ENCODE measurements around the gene GLRA2.

The GLRA2 gene

GRCh38 chrX:14529290-14529989 lies at the start of gene GLRA2:
TSS of gene GLRA2 (plus strand) at chrX:14529536. CDS start at chrX:14530058, 522 bp downstream.
- no peak for DNase-seq

- no peak for DNase-seq
These were observed 39.9 kb upstream of the GLRA2 start for GRCh38 chrX:14489437-14489836.

GRCh38 chrX:14491689-14492088 lies 37.6 kb upstream of the GLRA2 start:
- no peak for DNase-seq

- no peak for DNase-seq
These were observed 32.7 kb upstream of the GLRA2 start for GRCh38 chrX:14496674-14497073.

GRCh38 chrX:14497184-14497666 lies 32.1 kb upstream of the GLRA2 start:
- DNase-seq = no peak

GRCh38 chrX:14501327-14501726 lies 28.0 kb upstream of the GLRA2 start:
- no peak for DNase-seq

GRCh38 chrX:14504960-14505538 lies 24.3 kb upstream of the GLRA2 start:
- DNase-seq = no peak

- DNase-seq = no peak
These were observed 23.7 kb upstream of the GLRA2 start for GRCh38 chrX:14505648-14506047.

- DNase-seq = no peak
These were observed 22.5 kb upstream of the GLRA2 start for GRCh38 chrX:14506866-14507265.

- no peak for DNase-seq
These were observed 21.2 kb upstream of the GLRA2 start for GRCh38 chrX:14508025-14508690.

- no peak for DNase-seq
These were observed 19.8 kb upstream of the GLRA2 start for GRCh38 chrX:14509325-14510057.

- DNase-seq = peak; percentile 56
These were observed 577 bp upstream of the GLRA2 start for GRCh38 chrX:14528629-14529289.

- DNase-seq = no peak
These were observed 4.5 kb downstream of the GLRA2 start for GRCh38 chrX:14533867-14534266.

- DNase-seq = peak; percentile 2
These were observed 16.9 kb downstream of the GLRA2 start for GRCh38 chrX:14546190-14546589.

GRCh38 chrX:14554131-14554715 lies 24.9 kb downstream of the GLRA2 start:
- no peak for DNase-seq

- no peak for DNase-seq
These were observed 34.7 kb downstream of the GLRA2 start for GRCh38 chrX:14564058-14564457.

- no peak for DNase-seq
These were observed 43.8 kb downstream of the GLRA2 start for GRCh38 chrX:14573161-14573560.

GRCh38 chrX:14581081-14581480 lies 51.7 kb downstream of the GLRA2 start:
- DNase-seq = no peak

GRCh38 chrX:14584548-14584947 lies 55.2 kb downstream of the GLRA2 start:
- DNase-seq = no peak

- no peak for DNase-seq
These were observed 60.9 kb downstream of the GLRA2 start for GRCh38 chrX:14590216-14590615.

GRCh38 chrX:14590693-14591424 lies 61.5 kb downstream of the GLRA2 start:
- DNase-seq = no peak

- no peak for DNase-seq
These were observed 62.6 kb downstream of the GLRA2 start for GRCh38 chrX:14591976-14592375.

Measured in NCI-H510A treated with DMSO at 0.1 percent for 48 hours (cell line).